Mucosa of stomach (tissue), 1 donor: ENCODE data around the gene UBE2O.

Experiments used
- H3K27me3 ChIP-seq: one replicate; pipeline ENCODE4 v1.7.0; 2013; ENCODE audit warnings: mild to moderate bottlenecking, low read length; ENCODE audit not compliant: control insufficient read depth, insufficient read depth
- H3K36me3 ChIP-seq: one replicate; pipeline ENCODE4 v1.7.0; 2013; ENCODE audit warnings: low read length; ENCODE audit not compliant: control insufficient read depth, insufficient read depth
- H3K4me1 ChIP-seq: one replicate; pipeline ENCODE4 v1.7.0; 2013; ENCODE audit warnings: mild to moderate bottlenecking, low read length; ENCODE audit not compliant: control insufficient read depth, insufficient read depth
- H3K4me3 ChIP-seq: one replicate; pipeline ENCODE4 v1.7.0; 2013; ENCODE audit warnings: low read length
- H3K9ac ChIP-seq: one replicate; pipeline ENCODE4 v1.7.0; 2013; ENCODE audit warnings: mild to moderate bottlenecking, low read length, moderate library complexity
- H3K9me3 ChIP-seq: one replicate; pipeline ENCODE4 v1.7.0; 2013; ENCODE audit warnings: mild to moderate bottlenecking, low read length, moderate library complexity; ENCODE audit not compliant: control insufficient read depth
- donor health status: Pancreatic carcinoma.

The UBE2O gene

GRCh38 chr17:76469991-76470739 is 17.2 kb upstream of the UBE2O start:
- Histone ChIP-seq H3K4me3 (no peak overlapping the region), H3K9me3 (no peaks in the 10 kb centered on the region), H3K9ac (no peak overlapping the region), H3K27me3 (no peaks in the 10 kb centered on the region), H3K36me3 (no peaks in the 10 kb centered on the region), H3K4me1 (no peaks in the 10 kb centered on the region)

DNA sequence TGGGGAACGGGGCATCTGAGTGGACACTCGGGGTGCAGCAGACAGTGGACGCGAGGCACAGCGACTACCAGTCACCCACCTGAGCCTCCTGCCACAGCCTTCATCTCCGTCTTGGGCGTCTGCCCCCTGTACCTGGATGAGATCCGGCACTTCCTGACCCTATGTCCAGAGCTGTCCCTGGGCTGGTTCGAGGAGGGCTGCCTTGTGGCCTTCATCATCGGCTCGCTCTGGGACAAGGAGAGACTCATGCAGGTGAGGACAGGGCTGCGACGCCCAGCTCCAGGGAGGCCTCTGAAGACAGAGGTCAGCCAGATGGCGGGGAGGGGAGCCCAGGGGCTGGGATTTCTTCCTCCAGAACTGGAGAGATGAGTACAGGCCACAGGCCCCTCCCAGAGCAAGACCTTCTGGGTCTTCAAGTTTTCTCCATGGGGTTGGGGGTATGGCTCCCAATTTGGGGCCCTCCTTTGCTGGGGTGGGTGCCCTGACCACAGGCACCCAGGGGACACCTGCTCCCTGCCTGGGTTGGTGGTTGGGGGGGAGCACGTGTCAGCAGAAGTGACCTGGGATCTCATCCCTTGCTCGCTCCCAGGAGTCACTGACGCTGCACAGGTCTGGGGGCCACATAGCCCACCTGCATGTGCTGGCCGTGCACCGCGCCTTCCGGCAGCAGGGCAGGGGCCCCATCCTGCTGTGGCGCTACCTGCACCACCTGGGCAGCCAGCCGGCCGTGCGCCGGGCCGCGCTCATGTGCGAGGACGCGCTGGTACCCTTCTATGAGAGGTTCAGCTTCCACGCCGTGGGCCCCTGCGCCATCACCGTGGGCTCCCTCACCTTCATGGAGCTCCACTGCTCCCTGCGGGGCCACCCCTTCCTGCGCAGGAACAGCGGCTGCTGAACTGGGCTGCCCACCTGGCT is 16.4 kb upstream of the UBE2O start:
- H3K4me1 ChIP-seq = no peaks in the 10 kb centered on the region
- H3K9ac ChIP-seq = no peak overlapping the region
- no peaks in the 10 kb centered on the region for H3K27me3 ChIP-seq
- no peaks in the 10 kb centered on the region for H3K36me3 ChIP-seq
- H3K9me3 ChIP-seq = no peaks in the 10 kb centered on the region
- no peak overlapping the region for H3K4me3 ChIP-seq

DNA sequence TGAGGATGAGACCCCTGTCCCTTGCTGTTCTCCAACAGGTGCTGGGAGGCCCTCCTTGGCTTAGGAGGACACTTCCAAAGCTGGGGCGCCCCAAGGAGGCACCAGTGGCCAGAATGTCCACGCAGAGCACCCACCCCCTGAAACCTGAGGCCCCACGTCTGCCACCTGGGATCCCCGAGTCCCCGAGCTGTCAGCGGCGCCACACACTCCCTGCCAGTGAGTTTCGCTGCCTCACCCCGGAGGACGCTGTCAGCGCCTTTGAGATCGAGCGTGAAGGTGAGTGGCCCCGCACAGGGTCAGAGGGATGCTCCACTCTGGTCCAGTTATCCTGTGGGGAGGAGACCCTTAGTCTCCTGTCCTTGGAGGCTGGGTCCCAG is 15.7 kb upstream of the UBE2O start:
- Histone ChIP-seq H3K27me3 (no peaks in the 10 kb centered on the region), H3K36me3 (no peaks in the 10 kb centered on the region), H3K4me1 (no peaks in the 10 kb centered on the region), H3K9ac (no peak overlapping the region), H3K9me3 (no peaks in the 10 kb centered on the region), H3K4me3 (no peak overlapping the region)

- H3K4me3 ChIP-seq = no peak overlapping the region
- H3K9ac ChIP-seq = no peak overlapping the region
- H3K4me1 ChIP-seq = no peaks in the 10 kb centered on the region
- H3K36me3 ChIP-seq = no peaks in the 10 kb centered on the region
- no peaks in the 10 kb centered on the region for H3K27me3 ChIP-seq
- no peaks in the 10 kb centered on the region for H3K9me3 ChIP-seq
Observed at GRCh38 chr17:76467809-76468633, 15.1 kb upstream of the UBE2O start.

GRCh38 chr17:76467366-76467765 is 14.4 kb upstream of the UBE2O start, which contains the start of gene AANAT:
TSS of gene AANAT (plus strand) at chr17:76467603. CDS start at chr17:76468747, 1,144 bp downstream.
- H3K4me3 ChIP-seq = no peak within 1 kb of the TSS
- H3K4me1 ChIP-seq = no peaks in the 10 kb centered on the region
- no peaks in the 10 kb centered on the region for H3K27me3 ChIP-seq
- H3K9ac ChIP-seq = no peak within 1 kb of the TSS
- H3K36me3 ChIP-seq = no peaks in the 10 kb centered on the region
- H3K9me3 ChIP-seq = no peaks in the 10 kb centered on the region

DNA sequence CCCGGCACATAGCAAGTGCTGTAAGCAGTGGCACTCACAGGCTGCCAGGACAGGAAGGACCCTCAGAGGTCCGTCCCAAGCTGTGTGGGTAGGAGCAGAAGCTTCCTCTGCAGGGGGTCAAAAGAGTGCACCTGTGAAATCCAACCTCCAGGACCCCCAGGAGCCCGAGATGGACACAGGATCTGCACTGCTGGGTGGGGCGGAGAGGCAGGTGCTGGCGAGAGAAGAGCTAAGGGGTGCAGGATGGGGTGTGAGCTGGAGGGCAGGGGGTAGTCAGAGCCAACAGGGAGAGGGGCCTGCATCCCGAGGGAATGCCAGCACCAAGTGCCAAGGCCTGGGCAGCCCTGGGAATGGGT is 13.8 kb upstream of the UBE2O start:
- Histone ChIP-seq H3K9ac (no peak overlapping the region), H3K36me3 (no peaks in the 10 kb centered on the region)

GRCh38 chr17:76462556-76463290 is 9.8 kb upstream of the UBE2O start:
- Histone ChIP-seq H3K4me3 (no peak overlapping the region), H3K9ac (no peak overlapping the region), H3K27me3 (no peaks in the 10 kb centered on the region), H3K36me3 (no peaks in the 10 kb centered on the region), H3K4me1 (no peaks in the 10 kb centered on the region), H3K9me3 (no peaks in the 10 kb centered on the region)

More for the DNA sequence above, 13.8 kb upstream of the UBE2O start:
- Histone ChIP-seq H3K4me3 (no peak overlapping the region), H3K27me3 (no peaks in the 10 kb centered on the region), H3K9me3 (no peaks in the 10 kb centered on the region), H3K4me1 (no peaks in the 10 kb centered on the region)

- H3K36me3 ChIP-seq = no peaks in the 10 kb centered on the region
- H3K9me3 ChIP-seq = no peaks in the 10 kb centered on the region
- H3K27me3 ChIP-seq = no peaks in the 10 kb centered on the region
- no peak overlapping the region for H3K9ac ChIP-seq
- H3K4me1 ChIP-seq = no peaks in the 10 kb centered on the region
- H3K4me3 ChIP-seq = no peak overlapping the region
Observed at GRCh38 chr17:76461765-76462555, 9.0 kb upstream of the UBE2O start.

GRCh38 chr17:76459674-76460073 is 6.7 kb upstream of the UBE2O start:
- Histone ChIP-seq H3K4me1 (no peaks in the 10 kb centered on the region), H3K9ac (no peak overlapping the region), H3K27me3 (no peaks in the 10 kb centered on the region), H3K4me3 (no peak overlapping the region), H3K36me3 (no peaks in the 10 kb centered on the region), H3K9me3 (no peaks in the 10 kb centered on the region)

DNA sequence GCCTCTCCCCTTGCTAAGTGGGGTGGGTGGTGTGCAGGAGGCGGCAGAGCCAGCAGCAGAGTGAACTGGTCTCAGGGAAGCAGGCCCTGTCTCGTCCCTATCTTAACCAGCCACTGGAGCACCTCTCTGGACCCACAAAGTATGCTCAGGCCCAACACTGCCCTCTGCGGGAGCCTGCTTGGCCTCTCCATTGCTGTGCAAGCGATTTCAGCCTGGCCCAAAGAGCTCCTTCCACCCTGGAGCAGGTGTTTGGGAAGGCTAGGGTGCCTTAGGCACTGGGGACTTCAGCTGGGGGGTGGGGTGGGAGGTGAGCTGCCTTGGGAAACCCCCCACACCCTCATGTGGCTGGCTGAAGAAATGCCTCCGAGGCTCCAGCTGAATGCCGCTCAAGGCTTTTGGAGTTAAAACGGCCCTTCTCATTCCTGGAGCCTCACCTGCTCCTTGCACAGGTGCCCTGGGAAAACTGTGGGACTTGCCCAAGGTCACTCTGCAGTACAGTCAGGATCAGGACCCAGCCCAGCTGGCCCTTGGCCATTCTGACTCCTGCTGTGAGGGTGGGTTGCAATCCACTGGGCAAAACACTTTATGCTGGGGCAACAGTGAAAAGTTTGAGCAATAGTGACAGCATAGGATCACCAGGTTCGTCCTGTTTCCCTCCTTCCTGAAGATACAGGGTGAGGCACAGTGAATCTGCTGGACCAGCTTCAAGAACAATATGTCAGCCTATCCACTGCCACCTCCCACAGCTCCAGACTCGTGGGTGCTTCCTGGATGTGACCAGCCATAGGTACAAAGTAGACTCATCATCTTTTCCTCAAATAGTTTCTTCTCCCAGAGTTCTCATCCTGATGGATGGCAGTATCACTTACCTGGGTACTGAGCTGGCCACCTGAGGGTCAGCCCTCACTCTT is 5.9 kb upstream of the UBE2O start:
- Histone ChIP-seq H3K9ac (no peak overlapping the region), H3K4me3 (no peak overlapping the region), H3K9me3 (no peaks in the 10 kb centered on the region), H3K36me3 (no peaks in the 10 kb centered on the region), H3K27me3 (no peaks in the 10 kb centered on the region), H3K4me1 (no peaks in the 10 kb centered on the region)
